ENCODE results near the gene DNPEP.
A peak's percentile ranks its signal among the peaks of the same experiment; 100 is the strongest.

DNPEP gene

GRCh38 chr2:219352448-219353023, 35.2 kb downstream of the DNPEP start:
- H3K27ac ChIP-seq, result no peak overlapping the region
- H3K36me3 ChIP-seq (ENCODE audit: insufficient read depth), result no peaks in the 10 kb centered on the region
- H3K9ac ChIP-seq, result no peak overlapping the region
- no peak overlapping the region for H3K4me2 ChIP-seq
- no peak overlapping the region for H2AFZ ChIP-seq (ENCODE audit: low read depth)
- H4K20me1 ChIP-seq (ENCODE audit: insufficient read depth), result no peaks in the 10 kb centered on the region
- peak; percentile 76 for TF ChIP-seq CTCF (conservative IDR thresholded peaks at IDR 0.05; ENCODE audit: low read depth, low read length)
- no peaks in the 10 kb centered on the region for H3K4me1 ChIP-seq (ENCODE audit: low read depth, poor library complexity, severe bottlenecking)
- no peak overlapping the region for H3K4me3 ChIP-seq (IDR thresholded peaks at IDR 0.05; ENCODE audit: insufficient read depth, low read depth, low read length)
- H3K79me2 ChIP-seq (ENCODE audit: insufficient read depth, low read depth), result no peaks in the 10 kb centered on the region
- no peaks in the 10 kb centered on the region for H3K27me3 ChIP-seq (ENCODE audit: insufficient read depth, low read depth)

- no peaks in the 10 kb centered on the region for H3K79me2 ChIP-seq (ENCODE audit: insufficient read depth, low read depth)
- no peaks in the 10 kb centered on the region for H3K27me3 ChIP-seq (ENCODE audit: insufficient read depth, low read depth)
- no peak for TF ChIP-seq CTCF (conservative IDR thresholded peaks at IDR 0.05; ENCODE audit: low read depth, low read length)
- no peak overlapping the region for H3K27ac ChIP-seq
- H2AFZ ChIP-seq (ENCODE audit: low read depth), result no peak overlapping the region
- H3K4me3 ChIP-seq (IDR thresholded peaks at IDR 0.05; ENCODE audit: insufficient read depth, low read depth, low read length), result no peak overlapping the region
- H3K36me3 ChIP-seq (ENCODE audit: insufficient read depth), result no peaks in the 10 kb centered on the region
- no peaks in the 10 kb centered on the region for H4K20me1 ChIP-seq (ENCODE audit: insufficient read depth)
- no peaks in the 10 kb centered on the region for H3K4me1 ChIP-seq (ENCODE audit: low read depth, poor library complexity, severe bottlenecking)
- H3K9ac ChIP-seq, result no peak overlapping the region
- no peak overlapping the region for H3K4me2 ChIP-seq
These were observed 36.9 kb downstream of the DNPEP start for GRCh38 chr2:219350710-219351221.

- H3K79me2 ChIP-seq (ENCODE audit: insufficient read depth, low read depth), result no peaks in the 10 kb centered on the region
- H3K4me3 ChIP-seq (IDR thresholded peaks at IDR 0.05; ENCODE audit: insufficient read depth, low read depth, low read length), result no peak overlapping the region
- no peaks in the 10 kb centered on the region for H3K36me3 ChIP-seq (ENCODE audit: insufficient read depth)
- H3K4me2 ChIP-seq, result no peak overlapping the region
- no peak overlapping the region for H3K9ac ChIP-seq
- H4K20me1 ChIP-seq (ENCODE audit: insufficient read depth), result no peaks in the 10 kb centered on the region
- TF ChIP-seq CTCF (conservative IDR thresholded peaks at IDR 0.05; ENCODE audit: low read depth, low read length), result no peak
- no peaks in the 10 kb centered on the region for H3K27me3 ChIP-seq (ENCODE audit: insufficient read depth, low read depth)
- H3K4me1 ChIP-seq (ENCODE audit: low read depth, poor library complexity, severe bottlenecking), result no peaks in the 10 kb centered on the region
- no peak overlapping the region for H2AFZ ChIP-seq (ENCODE audit: low read depth)
- no peak overlapping the region for H3K27ac ChIP-seq
These were observed 37.5 kb downstream of the DNPEP start for GRCh38 chr2:219350215-219350614.

GRCh38 chr2:219344751-219345430, 42.8 kb downstream of the DNPEP start:
- H3K27me3 ChIP-seq (ENCODE audit: insufficient read depth, low read depth), result no peaks in the 10 kb centered on the region
- no peak overlapping the region for H3K27ac ChIP-seq
- H3K4me1 ChIP-seq (ENCODE audit: low read depth, poor library complexity, severe bottlenecking), result no peaks in the 10 kb centered on the region
- H3K4me2 ChIP-seq, result no peak overlapping the region
- no peak overlapping the region for H3K9ac ChIP-seq
- no peak for TF ChIP-seq CTCF (conservative IDR thresholded peaks at IDR 0.05; ENCODE audit: low read depth, low read length)
- no peaks in the 10 kb centered on the region for H3K36me3 ChIP-seq (ENCODE audit: insufficient read depth)
- no peaks in the 10 kb centered on the region for H4K20me1 ChIP-seq (ENCODE audit: insufficient read depth)
- no peak overlapping the region for H3K4me3 ChIP-seq (IDR thresholded peaks at IDR 0.05; ENCODE audit: insufficient read depth, low read depth, low read length)
- no peak overlapping the region for H2AFZ ChIP-seq (ENCODE audit: low read depth)
- no peaks in the 10 kb centered on the region for H3K79me2 ChIP-seq (ENCODE audit: insufficient read depth, low read depth)

Data from KMS-11 (cell line).